HepG2 (cell line): ENCODE measurements around the gene EPB41L5. TPM values are rescaled to one million over a fixed set of nuclear protein-coding genes. Genes with fewer than 3 reads are reported as not detected.
A peak's percentile ranks its signal among the peaks of the same experiment; 100 is the strongest.

Source experiments
- CC2D1A ChIP-seq: sonication (generic); formaldehyde crosslinking; IDR thresholded peaks from 2 replicates; pipeline ENCODE4 v1.8.1; 2023; ENCODE audit warnings: mild to moderate bottlenecking, missing genetic modification reagents
- CHD4 ChIP-seq: fragments of 200-600 bp; sonication (generic); IDR thresholded peaks from 2 replicates; pipeline ENCODE4 v1.7.0; 2017; ENCODE audit warnings: mild to moderate bottlenecking, low read length, borderline replicate concordance
- DPF2 ChIP-seq: sonication (generic); formaldehyde crosslinking; IDR thresholded peaks from 2 replicates; pipeline ENCODE4 v1.4.0; 2020; ENCODE audit warnings: mild to moderate bottlenecking, low read depth, missing genetic modification reagents, borderline replicate concordance
- KLF11 ChIP-seq: IDR thresholded peaks from 2 replicates; pipeline ENCODE4 v1.6.1; 2016; ENCODE audit warnings: missing compliant biosample characterization
- KMT2B ChIP-seq: IDR thresholded peaks from 2 replicates; pipeline ENCODE4 v1.6.1; 2016; ENCODE audit warnings: missing genetic modification reagents, missing compliant biosample characterization
- MBNL3 ChIP-seq: fragments of 250-450 bp; sonication (Bioruptor Pico); conservative IDR thresholded peaks from 2 replicates; pipeline ENCODE4 v1.8.0; 2022; ENCODE audit warnings: mild to moderate bottlenecking, inconsistent platforms
- SIN3A ChIP-seq: IDR thresholded peaks from 2 replicates; pipeline ENCODE4 v1.6.1; 2011; ENCODE audit warnings: low read depth, mild to moderate bottlenecking, control low read depth, low read length, borderline replicate concordance
- SMAD1 ChIP-seq: sonication (generic); formaldehyde crosslinking; IDR thresholded peaks from 2 replicates; pipeline ENCODE4 v1.4.0; 2020; ENCODE audit warnings: missing genetic modification reagents, low read depth, mild to moderate bottlenecking, borderline replicate concordance
- SOX5 ChIP-seq: IDR thresholded peaks from 2 replicates; pipeline ENCODE4 v1.6.1; 2016; ENCODE audit warnings: borderline replicate concordance
- SP4 ChIP-seq: sonication (generic); formaldehyde crosslinking; IDR thresholded peaks from 2 replicates; pipeline ENCODE4 v1.8.1; 2023; ENCODE audit warnings: mild to moderate bottlenecking, missing genetic modification reagents
- TBX3 ChIP-seq: fragments of 450-650 bp; IDR thresholded peaks from 2 replicates; pipeline ENCODE4 v1.6.1; 2017; ENCODE audit warnings: antibody characterized with exemption, mild to moderate bottlenecking, inconsistent platforms, borderline replicate concordance
- TCF7 ChIP-seq: sonication (generic); IDR thresholded peaks from 2 replicates; pipeline ENCODE4 v1.6.1; 2016; ENCODE audit warnings: antibody characterized with exemption, low read depth
- THAP8 ChIP-seq: sonication (generic); formaldehyde crosslinking; IDR thresholded peaks from 2 replicates; pipeline ENCODE4 v1.5.1; 2020; ENCODE audit warnings: missing genetic modification reagents, mild to moderate bottlenecking, borderline replicate concordance
- THRA ChIP-seq: sonication (generic); formaldehyde crosslinking; IDR thresholded peaks from 2 replicates; pipeline ENCODE4 v1.4.0; 2020; ENCODE audit warnings: missing genetic modification reagents, borderline replicate concordance
- TMF1 ChIP-seq: sonication (generic); formaldehyde crosslinking; IDR thresholded peaks from 2 replicates; pipeline ENCODE4 v1.8.1; 2022; ENCODE audit warnings: low read depth, missing genetic modification reagents
- ZNF180 ChIP-seq: sonication (generic); formaldehyde crosslinking; IDR thresholded peaks from 2 replicates; pipeline ENCODE4 v1.4.0; 2020; ENCODE audit warnings: low read depth, missing genetic modification reagents, borderline replicate concordance
- ZNF253 ChIP-seq: sonication (generic); formaldehyde crosslinking; IDR thresholded peaks from 2 replicates; pipeline ENCODE4 v1.8.0; 2022; ENCODE audit warnings: mild to moderate bottlenecking, missing genetic modification reagents, borderline replicate concordance
- ZNF337 ChIP-seq: sonication (generic); formaldehyde crosslinking; IDR thresholded peaks from 2 replicates; pipeline ENCODE4 v1.5.1; 2020; ENCODE audit warnings: missing genetic modification reagents, low read depth, mild to moderate bottlenecking, borderline replicate concordance
- ZNF350 ChIP-seq: sonication (generic); formaldehyde crosslinking; IDR thresholded peaks from 2 replicates; pipeline ENCODE4 v1.4.0; 2020; ENCODE audit warnings: mild to moderate bottlenecking, low read depth, missing genetic modification reagents, borderline replicate concordance
- polyA plus RNA-seq, 8 experiments: library from polyadenylated mRNA; depleted of rRNA in 3 of 8; stranded (reverse) in 7 of 8; unstranded in 1 of 8; fragments of >200 nt; fragmentation: Illumina TruSeq in 4 of 8; extraction: Trizol in 4 of 8; gene quantifications; 2 replicates each; pipeline versions ENCODE4 v1.2.1 to v1.2.3, GENCODE V29; 2011 to 2016; ENCODE audit warnings: low read depth in 4 of 8, missing spikeins in 1 of 8, mixed read lengths in 1 of 8; ENCODE audit not compliant: insufficient read depth in 1 of 8
- total RNA-seq, 5 experiments: library from RNA; depleted of rRNA; stranded (reverse); fragments of >200 nt; fragmentation: Illumina TruSeq; extraction: Trizol; gene quantifications; 2 replicates each; pipeline ENCODE4 v1.2.3, GENCODE V29; 2016; ENCODE audit warnings: low read depth in 1 of 5
- TF ChIP-seq, protein P1 (sequence below): sonication (generic); formaldehyde crosslinking; IDR thresholded peaks from 2 replicates; pipeline ENCODE4 v1.4.0; 2020; ENCODE audit warnings: mild to moderate bottlenecking, missing genetic modification reagents
- TF ChIP-seq, protein P2 (sequence below): sonication (generic); formaldehyde crosslinking; IDR thresholded peaks from 2 replicates; pipeline ENCODE4 v1.5.0; 2020; ENCODE audit warnings: mild to moderate bottlenecking, missing genetic modification reagents, borderline replicate concordance

EPB41L5 gene
- total and polyA plus RNA-seq, 2 of the 13 experiments (the other 11 are each of a cell fraction or from before 2014, with no cell fraction given) = 40.5 to 47.5 TPM

- TF ChIP-seq TCF7 (peak; percentile 80), THRA (CRISPR knock-in tag) (peak; percentile 84), MBNL3 (CRISPR knock-in tag) (no peak), SMAD1 (CRISPR knock-in tag) (no peak), SIN3A (no peak), CC2D1A (CRISPR knock-in tag) (no peak), CHD4 (no peak; the same call in 1 of the 2 replicates), SP4 (CRISPR knock-in tag) (no peak), ZNF337 (CRISPR knock-in tag) (no peak), ZNF350 (CRISPR knock-in tag) (no peak), THAP8 (CRISPR knock-in tag) (no peak), ZNF180 (CRISPR knock-in tag) (no peak), KLF11 (CRISPR knock-in tag) (peak; percentile 86; the same call in 1 of the 2 replicates), DPF2 (CRISPR knock-in tag) (peak; percentile 98), KMT2B (CRISPR knock-in tag) (peak; percentile 52; the same call in 1 of the 2 replicates), TBX3 (peak; percentile 88), SOX5 (peak; percentile 92), ZNF253 (CRISPR knock-in tag) (no peak), TMF1 (CRISPR knock-in tag) (no peak)
- TF ChIP-seq, protein P1, sequence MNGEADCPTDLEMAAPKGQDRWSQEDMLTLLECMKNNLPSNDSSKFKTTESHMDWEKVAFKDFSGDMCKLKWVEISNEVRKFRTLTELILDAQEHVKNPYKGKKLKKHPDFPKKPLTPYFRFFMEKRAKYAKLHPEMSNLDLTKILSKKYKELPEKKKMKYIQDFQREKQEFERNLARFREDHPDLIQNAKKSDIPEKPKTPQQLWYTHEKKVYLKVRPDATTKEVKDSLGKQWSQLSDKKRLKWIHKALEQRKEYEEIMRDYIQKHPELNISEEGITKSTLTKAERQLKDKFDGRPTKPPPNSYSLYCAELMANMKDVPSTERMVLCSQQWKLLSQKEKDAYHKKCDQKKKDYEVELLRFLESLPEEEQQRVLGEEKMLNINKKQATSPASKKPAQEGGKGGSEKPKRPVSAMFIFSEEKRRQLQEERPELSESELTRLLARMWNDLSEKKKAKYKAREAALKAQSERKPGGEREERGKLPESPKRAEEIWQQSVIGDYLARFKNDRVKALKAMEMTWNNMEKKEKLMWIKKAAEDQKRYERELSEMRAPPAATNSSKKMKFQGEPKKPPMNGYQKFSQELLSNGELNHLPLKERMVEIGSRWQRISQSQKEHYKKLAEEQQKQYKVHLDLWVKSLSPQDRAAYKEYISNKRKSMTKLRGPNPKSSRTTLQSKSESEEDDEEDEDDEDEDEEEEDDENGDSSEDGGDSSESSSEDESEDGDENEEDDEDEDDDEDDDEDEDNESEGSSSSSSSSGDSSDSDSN (CRISPR knock-in tag) = no peak
- TF ChIP-seq, protein P2, sequence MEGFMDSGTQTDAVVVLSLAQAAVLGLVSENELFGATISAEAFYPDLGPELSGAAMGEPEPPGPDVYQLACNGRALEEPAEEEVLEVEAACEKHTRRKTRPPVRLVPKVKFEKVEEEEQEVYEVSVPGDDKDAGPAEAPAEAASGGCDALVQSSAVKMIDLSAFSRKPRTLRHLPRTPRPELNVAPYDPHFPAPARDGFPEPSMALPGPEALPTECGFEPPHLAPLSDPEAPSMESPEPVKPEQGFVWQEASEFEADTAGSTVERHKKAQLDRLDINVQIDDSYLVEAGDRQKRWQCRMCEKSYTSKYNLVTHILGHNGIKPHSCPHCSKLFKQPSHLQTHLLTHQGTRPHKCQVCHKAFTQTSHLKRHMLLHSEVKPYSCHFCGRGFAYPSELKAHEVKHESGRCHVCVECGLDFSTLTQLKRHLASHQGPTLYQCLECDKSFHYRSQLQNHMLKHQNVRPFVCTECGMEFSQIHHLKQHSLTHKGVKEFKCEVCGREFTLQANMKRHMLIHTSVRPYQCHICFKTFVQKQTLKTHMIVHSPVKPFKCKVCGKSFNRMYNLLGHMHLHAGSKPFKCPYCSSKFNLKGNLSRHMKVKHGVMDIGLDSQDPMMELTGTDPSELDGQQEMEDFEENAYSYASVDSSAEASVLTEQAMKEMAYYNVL = peak; percentile 93; the same call in 1 of the 2 replicates
Observed at GRCh38 chr2:120066800-120067547, 54.1 kb downstream of the EPB41L5 start (continued).
